ENCODE data around the gene PTPRM. TPM values are rescaled to one million over a fixed set of nuclear protein-coding genes. Genes with fewer than 3 reads are reported as not detected.
A peak's percentile ranks its signal among the peaks of the same experiment; 100 is the strongest.

The PTPRM gene
- total RNA-seq, 1 donor from 2014 or later = 131 TPM

DNA sequence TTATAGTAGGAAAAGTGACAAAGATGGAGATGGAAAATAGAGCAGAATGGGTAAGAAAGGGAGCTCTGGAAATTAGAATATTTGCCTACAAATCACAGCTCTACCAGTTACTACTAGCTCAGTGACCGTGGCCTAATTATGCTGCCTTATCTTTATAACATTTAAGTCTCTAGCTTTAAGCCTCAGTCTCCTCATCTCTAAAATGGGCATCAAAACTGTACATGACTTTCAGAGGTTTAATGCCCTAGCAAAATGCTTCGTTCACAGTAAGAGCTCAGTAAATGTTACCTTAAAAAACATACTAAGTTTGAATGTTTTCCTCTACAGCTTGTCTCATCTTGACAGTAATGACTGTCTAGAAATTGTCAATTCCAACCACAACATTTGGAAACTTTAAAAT is 8.3 kb upstream of the PTPRM start:
- DNase-seq (ENCODE audit: low spot score) = no peak
- Mint-ChIP-seq H3K27me3 (ENCODE audit: low read depth) (no peaks in the 10 kb centered on the region), H3K36me3 (ENCODE audit: low read depth) (peaks cover 2% of the 10 kb centered on the region), H3K4me3 (ENCODE audit: unreplicated experiment) (no peak overlapping the region), H3K27ac (ENCODE audit: unreplicated experiment) (no peak overlapping the region), H3K9me3 (ENCODE audit: low read depth) (peaks cover 4% of the 10 kb centered on the region), H3K4me1 (ENCODE audit: low read depth) (peaks cover 6% of the 10 kb centered on the region)
- TF ChIP-seq CTCF (IDR thresholded peaks at IDR 0.05) = no peak

GRCh38 chr18:7559709-7560319 is 7.3 kb upstream of the PTPRM start:
- DNase-seq (ENCODE audit: low spot score) = no peak
- no peak overlapping the region for H3K4me3 Mint-ChIP-seq (ENCODE audit: unreplicated experiment)
- H3K4me1 Mint-ChIP-seq (ENCODE audit: low read depth) = peaks cover 6% of the 10 kb centered on the region
- no peak for TF ChIP-seq CTCF (IDR thresholded peaks at IDR 0.05)
- no peaks in the 10 kb centered on the region for H3K9me3 Mint-ChIP-seq (ENCODE audit: low read depth)
- H3K27ac Mint-ChIP-seq (ENCODE audit: unreplicated experiment) = no peak overlapping the region
- no peaks in the 10 kb centered on the region for H3K36me3 Mint-ChIP-seq (ENCODE audit: low read depth)
- H3K27me3 Mint-ChIP-seq (ENCODE audit: low read depth) = no peaks in the 10 kb centered on the region

DNA sequence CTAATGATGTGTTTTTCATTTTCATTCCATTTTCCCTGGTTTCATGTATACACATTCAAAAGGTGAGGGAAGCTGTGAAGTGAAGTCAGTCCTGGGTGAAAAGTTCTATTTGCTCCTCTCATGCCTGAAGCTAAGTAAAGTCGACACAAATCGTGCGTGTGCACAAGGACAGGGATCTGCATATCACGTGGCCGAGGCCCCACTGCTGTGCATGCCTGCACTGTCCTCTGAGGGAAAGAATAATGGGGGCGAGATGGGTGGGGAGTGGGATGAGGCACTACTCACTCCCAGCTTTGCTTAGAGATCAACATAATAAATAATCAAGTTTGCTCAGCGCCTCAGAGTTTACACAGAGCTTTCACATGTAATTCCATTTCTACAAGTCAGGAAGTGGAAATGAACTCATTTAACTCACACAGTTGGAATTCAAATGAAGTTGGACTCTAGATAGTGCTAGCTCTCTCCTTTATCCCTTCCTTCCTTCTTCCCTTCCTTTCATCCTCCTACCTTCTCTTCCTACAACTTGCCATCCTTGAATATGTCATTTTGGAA is 5.1 kb upstream of the PTPRM start:
- no peak for TF ChIP-seq CTCF (IDR thresholded peaks at IDR 0.05)
- no peaks in the 10 kb centered on the region for H3K27me3 Mint-ChIP-seq (ENCODE audit: low read depth)
- no peak for DNase-seq (ENCODE audit: low spot score)
- H3K4me3 Mint-ChIP-seq (ENCODE audit: unreplicated experiment) = no peak overlapping the region
- H3K4me1 Mint-ChIP-seq (ENCODE audit: low read depth) = peaks cover 16% of the 10 kb centered on the region
- H3K9me3 Mint-ChIP-seq (ENCODE audit: low read depth) = no peaks in the 10 kb centered on the region
- no peak overlapping the region for H3K27ac Mint-ChIP-seq (ENCODE audit: unreplicated experiment)
- no peaks in the 10 kb centered on the region for H3K36me3 Mint-ChIP-seq (ENCODE audit: low read depth)

GRCh38 chr18:7562491-7562890 is 4.6 kb upstream of the PTPRM start:
- TF ChIP-seq CTCF (IDR thresholded peaks at IDR 0.05) = no peak
- no peak overlapping the region for H3K4me3 Mint-ChIP-seq (ENCODE audit: unreplicated experiment)
- no peak for DNase-seq (ENCODE audit: low spot score)
- no peaks in the 10 kb centered on the region for H3K27me3 Mint-ChIP-seq (ENCODE audit: low read depth)
- peaks cover 16% of the 10 kb centered on the region for H3K4me1 Mint-ChIP-seq (ENCODE audit: low read depth)
- no peaks in the 10 kb centered on the region for H3K36me3 Mint-ChIP-seq (ENCODE audit: low read depth)
- H3K9me3 Mint-ChIP-seq (ENCODE audit: low read depth) = no peaks in the 10 kb centered on the region
- H3K27ac Mint-ChIP-seq (ENCODE audit: unreplicated experiment) = no peak overlapping the region

DNA sequence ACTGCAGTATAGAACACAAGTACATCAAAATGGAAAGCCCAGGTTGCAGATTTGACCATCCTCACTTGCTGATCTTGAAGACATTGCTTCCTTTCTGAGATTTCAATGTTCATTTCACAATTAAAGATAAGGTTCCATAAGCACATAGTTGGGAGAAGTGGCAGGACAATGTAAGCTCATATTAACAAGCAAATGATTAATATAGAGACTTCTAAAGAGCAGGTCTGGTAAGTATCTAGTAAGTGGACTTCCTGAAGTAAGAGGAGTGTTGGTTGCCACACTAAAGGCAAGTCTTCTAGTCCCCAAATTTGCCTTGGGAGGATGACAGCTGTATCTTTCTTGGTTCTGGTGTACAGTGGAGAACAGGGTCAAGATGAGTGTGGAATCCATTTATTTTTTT is 1.4 kb upstream of the PTPRM start:
- TF ChIP-seq CTCF (IDR thresholded peaks at IDR 0.05) = no peak
- no peak for DNase-seq (ENCODE audit: low spot score)
- Mint-ChIP-seq H3K27me3 (ENCODE audit: low read depth) (no peaks in the 10 kb centered on the region), H3K4me1 (ENCODE audit: low read depth) (peaks cover 35% of the 10 kb centered on the region), H3K4me3 (ENCODE audit: unreplicated experiment) (peak overlapping the region; percentile 88), H3K36me3 (ENCODE audit: low read depth) (peaks cover 3% of the 10 kb centered on the region), H3K9me3 (ENCODE audit: low read depth) (peaks cover 8% of the 10 kb centered on the region), H3K27ac (ENCODE audit: unreplicated experiment) (no peak overlapping the region)
